Epithelial cell of prostate (primary cell): ENCODE measurements around the gene PCDHGA4.
"Not testable (repeated sequence)": the region's sequence is repeated elsewhere in the genome, so short reads cannot be mapped to it uniquely, and the experiment has no call there.

Experiments
- DNase-seq: peaks from one replicate; pipeline ENCODE4 v3.0.0-alpha.2; 2011; ENCODE audit warnings: low read depth, low spot score
- H3K27ac ChIP-seq: fragments of 450-650 bp; 2 replicates; pipeline ENCODE4 v1.5.1; 2017; ENCODE audit warnings: mild to moderate bottlenecking

Gene PCDHGA4

DNA sequence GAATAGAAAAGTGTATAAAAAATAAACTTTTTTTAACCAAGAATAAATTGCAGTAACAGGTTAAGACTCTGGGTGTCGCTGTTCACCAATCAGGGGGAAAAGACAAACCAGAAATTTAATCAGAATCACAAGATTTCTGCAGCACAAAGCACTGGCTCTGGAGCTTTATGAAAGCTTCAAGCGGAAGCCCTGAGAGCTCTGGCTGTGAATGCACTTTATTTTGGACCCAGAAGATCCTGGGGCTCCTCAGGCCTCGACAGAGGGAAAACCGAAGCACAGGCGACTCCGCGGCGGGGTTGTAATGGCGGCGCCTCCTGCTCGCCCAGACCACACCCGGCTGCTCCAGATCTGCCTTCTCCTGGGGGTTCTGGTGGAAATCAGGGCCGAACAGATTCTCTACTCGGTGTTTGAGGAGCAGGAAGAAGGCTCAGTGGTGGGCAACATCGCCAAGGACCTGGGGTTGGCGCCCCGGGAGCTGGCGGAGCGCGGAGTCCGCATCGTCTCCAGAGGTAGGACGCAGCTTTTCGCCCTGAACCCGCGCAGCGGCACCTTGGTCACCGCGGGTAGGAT is at the start of gene PCDHGA4:
PCDHGA4 (plus strand) TSS at position 122 of the 570 bp plus-strand sequence; CDS start at position 209, 87 bp downstream.
- DNase-seq = no peak
- H3K27ac ChIP-seq = no peak within 1 kb of the TSS

DNA sequence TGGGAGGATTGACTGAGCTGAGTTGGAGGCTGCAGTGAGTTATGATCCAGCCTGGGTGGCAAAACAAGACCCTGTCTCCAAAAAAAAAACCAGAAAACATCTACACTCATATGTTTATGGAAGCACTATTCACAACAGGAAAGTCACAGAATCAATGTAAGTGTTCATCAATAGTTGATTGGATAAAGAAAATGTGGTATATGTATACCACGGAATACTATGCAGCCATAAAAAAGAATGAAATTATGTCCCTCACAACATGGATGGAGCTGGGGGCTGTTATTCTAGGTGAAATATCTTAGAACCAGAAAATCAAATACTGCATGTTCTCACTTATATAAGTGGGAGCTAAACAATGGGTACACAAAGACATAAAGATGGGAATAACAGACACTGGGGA is 48.2 kb upstream of the PCDHGA4 start:
- DNase-seq = no peak
- H3K27ac ChIP-seq = no peak overlapping the region

DNA sequence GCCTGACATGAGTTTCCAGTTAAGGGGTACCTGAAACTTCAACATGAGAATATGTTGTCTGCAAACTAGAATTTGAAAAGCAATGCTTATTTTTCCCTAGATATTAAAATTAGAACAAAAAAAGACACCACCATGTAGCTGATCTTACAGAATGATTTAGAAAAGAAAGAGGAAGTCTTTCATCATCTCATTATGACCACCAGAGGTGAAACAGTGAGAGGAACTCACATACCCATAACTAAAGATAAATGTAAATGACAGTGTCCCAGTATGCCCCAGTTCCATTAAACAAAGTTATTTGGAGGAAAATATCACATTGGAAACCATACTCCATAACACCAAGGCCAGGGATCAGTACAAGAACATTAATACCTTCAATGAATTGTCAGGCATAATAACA is 41.1 kb upstream of the PCDHGA4 start:
- DNase-seq = no peak
- no peak overlapping the region for H3K27ac ChIP-seq

DNA sequence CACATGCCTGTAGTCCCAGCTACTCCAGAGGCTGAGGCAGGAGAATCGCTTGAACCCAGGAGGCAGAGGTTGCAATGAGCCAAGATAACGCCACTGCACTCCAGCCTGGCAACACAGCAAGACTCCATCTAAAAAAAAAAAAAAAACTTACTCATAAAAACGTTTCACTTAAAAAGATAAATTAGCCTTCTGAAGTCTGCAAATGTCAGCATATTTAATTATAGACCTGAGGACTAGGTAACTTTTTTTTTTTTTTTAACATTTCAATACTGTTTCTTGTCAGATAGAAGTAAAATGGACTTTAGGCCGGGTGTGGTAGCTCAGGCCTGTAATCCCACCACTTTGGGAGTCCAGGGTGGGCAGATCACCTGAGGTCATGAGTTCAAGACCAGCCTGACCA is 37.9 kb upstream of the PCDHGA4 start:
- DNase-seq = not testable (repeated sequence)

DNA sequence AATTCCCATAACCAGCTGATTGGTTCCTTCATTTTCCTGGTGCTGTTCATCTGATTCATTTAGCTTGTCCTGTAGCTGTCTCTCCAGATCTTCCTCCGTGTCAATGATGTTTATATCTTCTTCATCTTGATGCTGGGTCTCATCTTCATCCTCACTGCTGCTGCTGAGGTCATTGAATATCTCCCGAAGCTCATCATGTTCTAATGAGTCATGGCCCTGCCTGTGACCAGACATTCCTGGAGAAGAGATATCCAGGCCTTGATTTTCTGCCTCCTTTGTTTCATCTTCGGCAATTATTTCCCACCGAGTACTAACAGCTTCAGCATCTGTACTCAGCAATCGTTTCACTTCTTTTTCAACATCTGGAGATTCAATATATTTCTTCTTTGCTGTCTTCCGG is 35.6 kb upstream of the PCDHGA4 start:
- no peak for DNase-seq
- no peak overlapping the region for H3K27ac ChIP-seq

More for the DNA sequence above, 37.9 kb upstream of the PCDHGA4 start:
- not testable (repeated sequence) for H3K27ac ChIP-seq

DNA sequence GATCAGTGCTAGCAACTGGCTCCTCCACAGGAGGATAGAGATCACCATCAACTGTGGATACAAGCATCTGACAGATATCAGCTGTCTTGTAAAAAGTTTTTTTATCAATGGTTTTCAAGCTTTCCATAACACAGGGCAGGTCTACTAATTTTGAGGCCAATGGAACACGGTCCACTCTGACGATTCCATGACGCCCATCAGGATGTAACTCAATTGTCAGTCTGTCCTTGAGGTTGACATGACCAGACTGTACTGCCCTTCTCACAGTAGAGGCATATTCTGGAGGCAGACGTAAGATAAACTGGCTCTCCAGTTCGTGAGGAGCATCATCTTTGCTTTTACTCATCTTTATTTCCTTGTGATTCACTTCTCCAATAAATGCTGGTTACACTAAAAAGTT is 35.1 kb upstream of the PCDHGA4 start:
- DNase-seq = no peak
- peak overlapping the region; percentile 95 for H3K27ac ChIP-seq

DNA sequence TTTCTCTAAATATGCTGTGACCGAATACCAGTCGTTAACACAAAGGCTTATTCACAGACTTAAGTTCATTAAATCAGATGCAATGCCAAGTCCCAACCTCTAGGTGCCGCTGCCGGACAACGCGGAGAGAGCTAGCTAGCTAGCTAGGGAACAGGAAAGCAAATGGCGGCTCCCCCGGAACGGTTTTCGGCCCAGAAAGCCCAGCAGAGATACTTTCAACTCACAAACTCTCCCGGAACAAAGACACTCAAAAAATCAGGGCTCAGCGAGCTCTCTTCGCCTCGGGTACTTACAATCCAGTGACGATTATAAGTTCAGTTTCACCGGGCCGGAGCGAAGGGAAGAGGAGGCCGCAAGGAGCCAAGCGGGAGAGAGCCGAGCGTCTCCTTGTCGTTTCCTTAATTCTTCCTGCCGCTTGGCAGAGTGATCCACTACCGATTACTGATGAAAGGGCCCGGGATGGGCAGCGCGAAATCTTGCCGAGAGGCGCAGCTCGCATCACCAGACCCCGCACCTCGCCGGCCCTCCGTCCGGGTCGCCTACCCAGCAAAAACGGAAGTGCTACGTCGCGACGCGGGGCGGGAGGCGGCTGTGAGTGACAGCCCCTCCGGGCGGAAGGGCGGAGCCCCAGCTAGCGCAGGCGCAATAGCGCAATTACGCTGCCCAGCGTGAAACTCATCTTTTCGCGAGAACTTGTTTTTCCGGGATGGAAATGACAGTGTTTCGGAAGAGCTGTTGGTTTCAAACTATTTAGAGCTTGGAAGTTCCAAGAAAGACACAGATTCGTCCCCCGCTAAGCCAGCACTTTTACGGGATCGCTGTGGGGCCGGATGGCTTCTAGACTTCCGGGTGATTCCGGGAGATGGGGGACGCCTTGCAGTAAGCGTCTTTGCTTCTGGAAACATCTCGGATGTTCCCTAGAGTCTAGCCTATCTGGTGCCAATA is 34.3 kb upstream of the PCDHGA4 start, which contains the start of gene TAF7:
TAF7 (minus strand) TSS at position 560 of the 945 bp plus-strand sequence. CDS start 740 bp downstream, outside the sequence.
- peak within 1 kb of the TSS; percentile 95 for H3K27ac ChIP-seq
- DNase-seq = peak; percentile 61

DNA sequence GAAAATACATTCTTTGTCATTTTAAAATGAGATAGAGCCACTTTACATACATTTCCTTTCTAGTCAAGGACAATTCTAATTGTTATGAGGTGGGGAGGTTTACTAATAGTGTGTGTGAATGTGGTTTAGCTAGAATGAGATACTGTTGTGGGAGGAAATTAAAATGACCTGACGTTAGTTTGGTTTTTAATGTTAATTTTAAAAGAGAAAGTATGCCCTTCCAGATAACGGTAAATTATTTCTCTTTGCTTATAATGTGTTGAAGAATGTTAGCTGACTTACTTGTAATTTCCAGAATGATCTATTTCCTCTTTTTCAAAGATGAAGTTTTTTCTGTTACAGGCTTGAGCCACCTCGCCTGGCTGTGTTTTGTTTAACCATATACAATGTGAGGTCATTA is 32.6 kb upstream of the PCDHGA4 start:
- H3K27ac ChIP-seq = no peak overlapping the region
- DNase-seq = no peak

DNA sequence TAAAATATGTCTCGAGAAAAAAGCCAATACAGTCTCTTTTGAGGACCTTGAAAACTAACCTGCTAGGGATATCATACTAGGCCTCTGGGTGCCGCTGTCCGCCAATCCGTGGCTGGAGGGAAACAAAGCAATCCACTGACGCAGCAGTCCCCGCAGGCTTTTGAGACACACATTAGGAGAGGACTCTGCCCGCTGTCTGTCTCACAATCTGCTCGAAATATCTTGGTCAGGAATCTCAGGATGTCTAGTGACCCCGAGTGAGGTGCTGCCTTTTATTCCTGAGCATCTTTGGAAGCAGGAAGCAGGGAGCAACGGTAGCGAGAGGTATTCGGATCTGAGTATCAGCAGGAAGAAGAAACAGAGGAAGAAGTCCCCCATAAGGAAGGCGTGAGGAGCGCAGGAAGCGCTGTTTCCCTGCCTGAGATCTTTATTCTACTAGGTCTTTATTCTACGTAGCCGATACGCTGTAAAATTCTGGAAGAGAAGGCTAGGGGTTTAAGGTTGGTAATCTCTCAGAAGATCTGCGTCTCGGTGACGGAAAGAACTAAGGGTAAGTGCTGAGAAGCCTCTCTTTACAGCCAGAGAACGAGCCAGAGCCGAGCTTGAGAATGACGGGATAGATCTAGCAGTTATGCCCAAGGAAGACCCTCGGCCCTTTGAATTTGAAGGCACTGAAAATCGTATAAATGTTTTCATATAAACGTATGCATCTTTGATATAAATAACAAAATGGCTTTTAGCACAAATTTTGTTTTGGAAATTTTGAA is 28.6 kb upstream of the PCDHGA4 start:
- no peak for DNase-seq
- H3K27ac ChIP-seq = no peak overlapping the region

DNA sequence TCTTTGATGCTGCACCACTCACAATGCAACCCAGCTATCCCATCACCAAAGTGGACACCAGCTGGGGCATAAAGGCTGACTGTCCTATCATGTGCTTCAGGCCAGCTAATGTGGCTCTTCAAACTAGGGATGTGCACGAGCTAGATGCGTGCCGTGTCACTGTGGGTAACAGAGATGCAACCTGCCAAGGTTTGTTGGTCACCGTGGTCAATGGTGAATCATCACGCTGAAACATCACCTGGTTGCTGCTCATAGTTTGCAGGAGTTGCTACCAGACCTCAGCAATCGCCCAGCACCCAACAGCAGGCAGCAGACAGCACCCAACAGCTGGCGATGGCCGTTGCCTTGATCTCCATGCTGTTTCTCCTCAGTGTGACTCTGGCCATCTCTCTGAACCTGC is 26.6 kb upstream of the PCDHGA4 start:
- no peak for DNase-seq
- no peak overlapping the region for H3K27ac ChIP-seq

DNA sequence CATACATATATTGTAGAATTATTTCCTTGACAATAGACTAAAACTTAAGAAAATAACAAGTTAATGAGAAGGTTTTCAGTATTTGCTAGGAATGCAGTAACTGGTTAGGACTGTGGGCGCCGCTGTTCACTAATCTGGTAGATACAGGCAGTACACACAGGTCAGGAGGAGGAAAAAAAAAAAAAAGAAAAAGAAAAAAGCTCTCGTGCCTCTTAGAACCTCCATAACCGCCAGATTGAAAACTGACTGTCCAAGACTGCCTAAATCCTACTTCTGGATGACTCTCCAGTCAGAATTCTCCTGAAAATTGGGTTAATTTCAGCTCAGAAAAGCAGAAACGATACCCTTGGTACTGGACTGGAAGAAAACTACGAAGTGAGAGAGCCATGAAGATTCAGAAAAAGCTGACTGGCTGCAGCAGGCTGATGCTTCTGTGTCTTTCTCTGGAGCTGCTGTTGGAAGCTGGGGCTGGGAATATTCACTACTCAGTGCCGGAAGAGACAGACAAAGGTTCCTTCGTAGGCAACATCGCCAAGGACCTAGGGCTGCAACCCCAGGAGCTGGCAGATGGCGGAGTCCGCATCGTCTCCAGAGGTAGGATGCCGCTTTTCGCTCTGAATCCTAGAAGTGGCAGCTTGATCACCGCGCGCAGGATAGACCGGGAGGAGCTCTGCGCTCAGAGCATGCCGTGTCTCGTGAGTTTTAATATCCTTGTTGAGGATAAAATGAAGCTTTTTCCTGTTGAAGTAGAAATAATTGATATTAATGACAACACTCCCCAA is 24.3 kb upstream of the PCDHGA4 start, which contains the start of gene PCDHGA1:
PCDHGA1 (plus strand) TSS at position 216 of the 782 bp plus-strand sequence.
- DNase-seq = no peak
- H3K27ac ChIP-seq = no peak within 1 kb of the TSS

DNA sequence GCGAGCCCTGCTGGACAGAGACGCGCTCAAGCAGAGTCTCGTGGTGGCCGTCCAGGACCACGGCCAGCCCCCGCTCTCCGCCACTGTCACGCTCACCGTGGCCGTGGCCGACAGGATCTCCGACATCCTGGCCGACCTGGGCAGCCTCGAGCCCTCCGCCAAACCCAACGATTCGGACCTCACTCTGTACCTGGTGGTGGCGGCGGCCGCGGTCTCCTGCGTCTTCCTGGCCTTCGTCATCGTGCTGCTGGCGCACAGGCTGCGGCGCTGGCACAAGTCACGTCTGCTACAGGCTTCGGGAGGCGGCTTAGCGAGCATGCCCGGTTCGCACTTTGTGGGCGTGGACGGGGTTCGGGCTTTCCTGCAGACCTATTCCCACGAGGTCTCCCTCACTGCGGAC is 22.2 kb upstream of the PCDHGA4 start:
- H3K27ac ChIP-seq, DNase-seq: not testable (repeated sequence)

DNA sequence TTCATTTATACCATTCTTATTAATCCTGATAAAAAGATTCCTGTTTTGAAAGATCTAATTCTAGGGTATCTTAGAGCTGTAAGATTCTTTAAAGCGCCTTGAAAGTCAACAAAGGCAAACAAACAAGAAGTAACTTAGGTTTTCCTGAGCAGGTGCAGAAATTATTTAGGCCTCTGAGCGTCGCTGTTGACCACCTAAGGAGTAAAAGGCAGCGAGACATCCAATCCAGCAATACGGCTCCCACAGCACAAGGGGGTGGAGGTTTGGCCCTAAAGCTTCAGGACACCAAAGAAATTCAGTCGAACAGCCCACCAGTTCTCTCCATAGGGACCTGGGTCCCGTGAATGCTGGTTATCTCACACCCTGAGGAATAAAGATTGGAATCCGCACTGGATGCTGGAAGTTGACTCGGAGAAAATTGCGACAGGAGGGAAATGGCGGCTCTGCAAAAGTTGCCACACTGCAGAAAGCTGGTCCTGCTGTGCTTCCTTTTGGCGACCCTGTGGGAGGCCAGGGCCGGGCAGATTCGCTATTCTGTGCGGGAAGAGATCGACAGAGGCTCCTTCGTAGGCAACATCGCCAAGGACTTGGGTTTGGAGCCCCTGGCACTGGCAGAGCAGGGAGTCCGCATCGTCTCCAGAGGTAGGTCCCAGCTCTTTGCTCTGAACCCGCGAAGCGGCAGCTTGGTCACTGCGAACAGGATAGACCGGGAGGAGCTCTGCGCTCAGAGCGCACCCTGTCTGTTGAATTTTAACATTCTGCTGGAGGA is 16.1 kb upstream of the PCDHGA4 start, which contains the start of gene PCDHGA2:
PCDHGA2 (plus strand) TSS at position 223 of the 769 bp plus-strand sequence.
- no peak within 1 kb of the TSS for H3K27ac ChIP-seq

DNA sequence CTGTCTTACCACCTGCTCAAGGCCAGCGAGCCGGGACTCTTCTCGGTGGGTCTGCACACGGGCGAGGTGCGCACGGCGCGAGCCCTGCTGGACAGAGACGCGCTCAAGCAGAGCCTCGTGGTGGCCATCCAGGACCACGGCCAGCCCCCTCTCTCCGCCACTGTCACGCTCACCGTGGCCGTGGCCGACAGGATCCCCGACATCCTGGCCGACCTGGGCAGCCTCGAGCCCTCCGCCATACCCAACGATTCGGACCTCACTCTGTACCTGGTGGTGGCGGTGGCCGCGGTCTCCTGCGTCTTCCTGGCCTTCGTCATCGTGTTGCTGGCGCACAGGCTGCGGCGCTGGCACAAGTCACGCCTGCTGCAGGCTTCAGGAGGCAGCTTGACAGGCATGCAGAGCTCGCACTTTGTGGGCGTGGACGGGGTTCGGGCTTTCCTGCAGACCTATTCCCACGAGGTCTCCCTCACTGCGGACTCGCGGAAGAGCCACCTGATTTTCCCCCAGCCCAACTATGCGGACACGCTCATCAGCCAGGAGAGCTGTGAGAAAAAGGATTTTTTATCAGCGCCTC is 14.0 kb upstream of the PCDHGA4 start:
- H3K27ac ChIP-seq, DNase-seq: not testable (repeated sequence)

More for the DNA sequence above, 16.1 kb upstream of the PCDHGA4 start, which contains the start of gene PCDHGA2:
- no peak for DNase-seq

DNA sequence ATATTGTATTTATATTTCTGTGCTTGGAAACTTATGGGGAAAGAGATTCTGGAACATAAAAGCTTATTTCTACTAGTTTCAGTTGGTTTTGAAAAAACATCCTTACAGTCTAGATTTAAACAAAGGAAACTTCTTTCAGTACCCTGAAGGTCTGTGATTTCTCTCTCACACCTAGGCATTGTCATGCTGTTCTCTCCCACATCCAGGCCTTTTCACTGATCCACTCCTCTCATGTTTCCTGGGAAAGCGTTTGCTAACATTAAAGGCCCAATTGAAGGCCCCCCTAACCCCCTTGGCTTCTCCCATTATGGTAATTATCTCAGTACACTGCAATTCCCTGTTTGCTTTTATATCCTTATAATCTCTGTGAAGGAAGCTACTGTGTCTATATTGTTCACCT is 12.0 kb upstream of the PCDHGA4 start:
- no peak for DNase-seq
- H3K27ac ChIP-seq = no peak overlapping the region

DNA sequence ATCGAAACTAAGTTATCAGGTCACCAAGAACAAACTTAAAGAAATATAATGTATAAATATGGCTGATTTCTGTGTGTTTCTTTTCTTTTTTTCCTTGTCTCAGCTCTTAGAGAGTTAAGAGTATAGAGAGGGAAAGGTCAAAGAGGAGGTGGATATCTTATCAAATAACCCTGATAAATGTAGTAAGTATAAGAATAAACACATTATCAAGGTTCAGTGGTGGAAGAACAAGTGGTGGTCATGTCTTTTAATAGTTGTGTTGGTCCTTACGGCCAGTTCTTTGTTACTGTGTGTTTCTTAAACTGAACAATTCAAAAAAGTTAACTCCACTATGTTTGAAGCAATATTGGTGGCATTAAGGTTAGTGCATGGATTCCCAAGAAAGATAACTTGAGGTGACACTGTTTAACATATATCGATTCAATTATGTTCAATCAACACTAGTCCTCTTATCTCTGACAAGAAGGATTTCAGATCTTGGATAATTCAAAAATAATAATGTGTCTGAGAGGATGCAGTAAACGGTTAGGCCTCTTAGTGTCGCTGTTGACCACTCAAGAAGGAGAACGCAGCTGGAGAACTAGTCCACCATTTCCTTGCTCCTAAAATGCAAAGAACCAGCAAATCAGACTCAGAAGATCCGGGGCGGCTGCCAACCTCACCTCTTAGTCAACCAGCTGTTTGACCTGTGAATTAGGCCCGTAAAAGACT is 11.4 kb upstream of the PCDHGA4 start, which contains the start of gene PCDHGA3:
PCDHGA3 (plus strand) TSS at position 588 of the 711 bp plus-strand sequence. CDS start 205 bp downstream, outside the sequence.
- no peak for DNase-seq
- no peak within 1 kb of the TSS for H3K27ac ChIP-seq

DNA sequence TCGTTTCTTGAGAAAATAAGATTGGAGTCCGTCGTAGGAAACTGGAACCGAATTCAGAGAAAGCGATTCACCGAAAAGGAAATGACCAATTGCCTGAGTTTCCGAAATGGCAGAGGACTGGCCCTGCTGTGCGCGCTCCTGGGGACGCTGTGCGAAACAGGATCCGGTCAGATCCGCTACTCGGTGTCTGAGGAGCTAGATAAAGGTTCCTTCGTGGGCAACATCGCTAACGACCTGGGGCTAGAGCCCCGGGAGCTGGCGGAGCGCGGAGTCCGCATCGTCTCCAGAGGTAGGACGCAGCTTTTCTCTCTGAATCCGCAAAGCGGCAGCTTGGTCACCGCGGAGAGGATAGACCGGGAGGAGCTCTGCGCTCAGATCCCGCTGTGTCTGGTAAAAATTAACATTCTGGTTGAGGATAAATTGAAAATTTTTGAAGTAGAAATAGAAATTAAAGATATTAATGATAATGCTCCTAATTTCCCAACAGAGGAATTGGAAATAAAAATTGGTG is 10.8 kb upstream of the PCDHGA4 start:
- DNase-seq = no peak
- no peak overlapping the region for H3K27ac ChIP-seq

DNA sequence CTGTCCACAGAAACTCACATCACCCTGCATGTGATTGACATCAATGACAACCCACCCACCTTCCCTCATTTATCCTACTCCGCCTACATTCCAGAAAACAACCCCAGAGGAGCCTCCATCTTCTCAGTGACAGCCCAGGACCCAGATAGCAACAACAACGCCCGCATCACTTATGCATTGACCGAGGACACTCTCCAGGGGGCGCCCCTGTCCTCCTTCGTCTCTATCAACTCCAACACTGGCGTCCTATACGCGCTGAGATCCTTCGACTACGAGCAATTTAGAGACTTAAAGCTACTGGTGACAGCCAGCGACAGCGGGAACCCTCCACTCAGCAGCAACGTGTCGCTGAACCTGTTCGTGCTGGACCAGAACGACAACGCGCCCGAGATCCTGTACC is 9.5 kb upstream of the PCDHGA4 start:
- DNase-seq = no peak
- no peak overlapping the region for H3K27ac ChIP-seq
